ENCODE data around the gene IQCH.
"Not testable (repeated sequence)": the region's sequence is repeated elsewhere in the genome, so short reads cannot be mapped to it uniquely, and the experiment has no call there.

IQCH gene

DNA sequence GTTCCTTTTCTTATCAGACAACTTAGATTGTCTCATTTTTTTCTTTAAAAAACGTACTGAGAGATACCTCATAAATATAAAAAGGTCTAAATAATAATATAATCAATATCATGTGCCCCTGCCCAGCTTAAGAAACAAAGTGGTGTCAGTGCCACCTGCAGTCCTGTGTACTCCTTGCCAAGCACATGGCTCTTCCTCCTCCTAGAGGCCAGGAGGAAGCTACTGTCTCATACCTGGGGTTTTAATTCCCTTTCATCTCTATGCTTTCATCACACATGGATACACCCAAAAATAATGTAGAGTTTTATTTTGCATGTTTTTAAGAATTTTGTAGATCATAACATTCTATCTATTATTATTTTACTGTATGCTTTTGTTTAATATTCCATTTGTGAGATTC is 167.7 kb downstream of the IQCH start:
- in situ Hi-C loops (cut with MboI; ENCODE audit: low sequenced_read_pairs) = no loop called here

DNA sequence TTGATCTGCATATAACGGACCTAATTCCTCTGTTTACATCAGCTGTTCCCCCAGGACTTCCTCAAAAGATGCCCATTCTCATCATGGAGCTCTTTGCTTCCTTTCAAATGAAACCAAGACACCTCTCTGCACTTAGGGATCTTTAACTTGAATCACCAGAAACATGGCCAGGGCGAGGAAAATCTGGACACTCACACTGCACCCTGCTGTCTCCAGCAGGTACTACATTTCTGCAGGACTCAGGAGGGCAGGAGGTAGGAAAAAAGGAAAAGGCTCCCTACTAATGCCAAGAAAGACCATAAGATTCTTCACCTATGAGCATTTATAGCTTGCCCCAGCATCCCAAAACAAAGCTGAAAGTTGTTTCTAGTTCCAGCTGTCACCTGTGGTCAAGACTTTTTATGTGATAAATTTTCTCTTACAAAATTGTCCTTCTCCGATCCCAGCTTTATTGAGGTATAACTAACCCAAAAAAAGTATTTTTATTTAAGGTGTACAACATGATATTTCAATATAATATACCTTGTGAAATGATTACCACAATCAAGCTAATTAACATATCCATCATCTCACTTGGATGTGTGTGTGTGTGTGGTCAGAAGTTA is 179.0 kb downstream of the IQCH start:
- in situ Hi-C loops (cut with MboI; ENCODE audit: low sequenced_read_pairs) = no loop called here

DNA sequence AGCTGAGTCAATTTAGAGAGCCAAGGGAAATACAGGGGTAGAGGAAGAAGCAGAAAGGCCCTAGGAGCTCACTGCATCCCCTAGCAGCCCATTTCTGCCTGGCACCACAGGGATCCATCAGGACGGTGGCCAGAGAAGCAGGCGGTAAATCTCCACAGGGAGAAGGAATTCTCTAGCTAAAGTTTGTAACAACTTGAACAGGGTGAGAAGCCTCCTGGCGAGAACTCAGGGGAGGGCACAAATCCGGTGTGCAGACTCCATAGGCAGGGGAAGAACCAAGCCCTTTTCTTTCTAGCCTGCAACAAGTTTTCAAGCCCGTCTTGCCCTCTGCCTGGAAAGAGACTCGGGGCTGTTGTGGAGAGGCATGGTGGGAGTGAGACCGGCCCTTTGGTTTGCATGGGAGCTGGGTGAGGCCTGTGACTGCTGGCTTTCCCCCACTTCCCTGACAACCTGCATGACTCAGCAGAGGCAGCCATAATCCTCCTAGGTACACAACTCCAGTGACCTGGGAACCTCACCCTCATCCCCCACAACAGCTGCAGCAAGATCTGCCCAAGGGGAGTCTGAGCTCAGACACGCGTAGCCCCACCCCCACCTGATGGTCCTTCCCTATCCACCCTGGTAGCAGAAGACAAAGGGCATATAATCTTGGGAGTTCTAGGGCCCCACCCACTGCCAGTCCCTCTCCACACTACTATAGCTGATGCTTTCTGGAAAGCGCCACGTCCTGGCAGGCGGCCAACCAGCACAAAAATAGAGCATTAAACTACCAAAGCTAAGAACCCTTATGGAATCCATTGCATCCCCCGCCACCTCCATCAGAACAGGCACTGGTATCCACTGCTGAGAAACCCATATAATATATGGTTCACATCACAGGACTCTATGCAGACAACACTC is 182.0 kb downstream of the IQCH start:
- in situ Hi-C loops (cut with MboI; ENCODE audit: low sequenced_read_pairs) = not testable (repeated sequence)

DNA sequence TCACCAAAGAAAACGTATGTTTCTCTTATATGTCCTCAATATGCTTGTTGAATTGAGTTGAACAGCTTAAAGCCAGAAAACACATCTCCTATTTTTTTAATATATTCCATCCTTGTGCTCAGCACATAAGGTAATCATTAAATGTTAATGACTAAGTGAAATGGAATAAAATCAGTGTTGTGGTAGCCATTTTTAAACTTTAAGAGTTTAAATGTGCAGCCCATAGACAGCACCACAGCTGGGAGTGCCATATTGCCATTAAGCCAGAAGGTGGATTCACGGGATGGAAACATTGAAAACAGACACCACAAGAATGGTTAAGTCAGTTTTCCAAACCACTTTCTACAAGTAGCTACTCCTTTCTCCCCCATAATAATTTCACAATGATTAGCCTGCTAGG is 189.5 kb downstream of the IQCH start:
- in situ Hi-C loops (cut with MboI; ENCODE audit: low sequenced_read_pairs) = no loop called here

DNA sequence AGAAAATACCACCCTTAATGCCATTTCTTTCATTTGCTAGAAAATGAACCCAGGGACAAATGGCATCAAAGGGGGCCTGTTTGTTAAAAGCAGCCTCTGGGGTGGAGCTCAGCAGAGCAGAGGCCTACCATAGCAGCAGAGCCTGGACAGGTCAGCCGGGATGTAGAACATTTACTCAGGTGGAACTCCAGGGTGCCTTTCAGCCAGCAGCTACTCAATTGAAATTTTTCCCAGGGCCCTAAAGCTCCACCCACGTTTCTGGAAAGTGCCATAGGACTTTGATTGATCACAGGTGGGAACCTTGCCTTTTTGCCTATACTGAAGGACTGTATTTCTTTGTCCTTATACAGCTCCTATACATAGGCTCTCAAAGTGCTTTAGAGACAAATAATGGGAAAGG is 191.9 kb downstream of the IQCH start:
- in situ Hi-C loops (cut with MboI; ENCODE audit: low sequenced_read_pairs) = no loop called here

DNA sequence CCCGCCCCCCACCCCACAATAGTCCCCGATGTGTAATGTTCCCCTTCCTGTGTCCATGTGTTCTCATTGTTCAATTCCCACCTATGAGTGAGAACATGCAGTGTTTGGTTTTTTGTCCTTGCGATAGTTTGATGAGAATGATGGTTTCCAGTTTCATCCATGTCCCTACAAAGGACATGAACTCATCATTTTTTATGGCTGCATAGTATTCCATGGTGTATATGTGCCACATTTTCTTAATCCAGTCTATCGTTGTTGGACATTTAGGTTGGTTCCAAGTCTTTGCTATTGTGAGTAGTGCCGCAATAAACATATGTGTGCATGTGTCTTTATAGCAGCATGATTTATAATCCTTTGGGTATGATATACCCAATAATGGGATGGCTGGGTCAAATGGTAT is 193.8 kb downstream of the IQCH start:
- in situ Hi-C loops (cut with MboI; ENCODE audit: low sequenced_read_pairs) = not testable (repeated sequence)

DNA sequence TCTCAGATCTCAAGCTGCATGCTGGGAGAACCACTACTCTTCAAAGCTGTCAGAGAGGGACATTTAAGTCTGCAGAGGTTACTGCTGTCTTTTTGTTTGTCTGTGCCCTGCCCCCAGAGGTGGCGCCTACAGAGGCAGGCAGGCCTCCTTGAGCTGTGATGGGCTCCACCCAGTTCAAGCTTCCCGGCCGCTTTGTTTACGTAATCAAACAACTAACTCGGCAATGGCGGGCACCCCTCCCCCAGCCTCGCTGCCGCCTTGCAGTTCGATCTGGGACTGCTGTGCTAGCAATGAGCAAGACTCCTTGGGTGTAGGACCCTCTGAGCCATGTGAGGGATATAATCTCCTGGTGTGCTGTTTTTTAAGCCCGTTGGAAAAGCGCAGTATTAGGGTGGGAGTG is 199.1 kb downstream of the IQCH start:
- in situ Hi-C loops (cut with MboI; ENCODE audit: low sequenced_read_pairs) = not testable (repeated sequence)

DNA sequence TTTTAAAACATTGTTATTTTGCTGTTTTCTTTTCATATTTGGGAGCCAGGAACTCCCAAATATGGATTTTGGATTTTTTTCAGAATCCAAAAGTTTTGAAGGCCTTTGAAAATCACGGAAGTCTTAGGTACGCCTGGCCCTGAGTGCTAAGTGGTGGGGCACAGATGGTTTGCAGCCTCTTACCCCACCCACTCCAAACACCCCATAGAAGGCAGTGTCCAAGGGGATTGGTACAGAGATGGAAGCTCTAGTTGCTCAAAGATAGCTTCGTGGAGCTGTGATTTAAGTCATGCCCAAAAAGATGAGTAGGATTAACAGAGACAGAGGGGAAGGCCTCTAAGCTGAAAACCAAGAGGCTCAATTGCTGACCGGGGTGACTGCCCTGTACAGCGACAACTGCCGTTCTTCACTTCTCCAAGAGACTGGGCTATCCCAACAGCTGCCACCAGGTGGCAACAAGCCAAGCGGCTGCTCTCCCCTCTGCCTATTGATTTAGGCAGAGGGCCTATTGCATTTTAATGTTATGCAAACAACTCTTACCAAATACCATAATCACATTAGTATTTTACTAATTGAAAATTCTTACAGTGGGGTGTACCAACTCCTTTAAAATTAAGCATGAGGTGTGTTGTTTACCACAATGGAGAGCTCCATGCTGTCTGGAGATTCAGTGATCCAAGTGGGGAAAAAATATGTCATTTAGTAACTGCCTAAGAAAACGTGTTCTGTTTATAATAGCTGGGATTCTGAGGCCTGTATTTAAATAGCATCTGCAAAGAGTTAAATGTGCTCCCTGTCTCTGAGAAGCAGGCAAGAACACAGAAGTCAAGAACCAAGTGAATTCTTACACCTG is 202.3 kb downstream of the IQCH start:
- in situ Hi-C loops (cut with MboI; ENCODE audit: low sequenced_read_pairs) = no loop called here

DNA sequence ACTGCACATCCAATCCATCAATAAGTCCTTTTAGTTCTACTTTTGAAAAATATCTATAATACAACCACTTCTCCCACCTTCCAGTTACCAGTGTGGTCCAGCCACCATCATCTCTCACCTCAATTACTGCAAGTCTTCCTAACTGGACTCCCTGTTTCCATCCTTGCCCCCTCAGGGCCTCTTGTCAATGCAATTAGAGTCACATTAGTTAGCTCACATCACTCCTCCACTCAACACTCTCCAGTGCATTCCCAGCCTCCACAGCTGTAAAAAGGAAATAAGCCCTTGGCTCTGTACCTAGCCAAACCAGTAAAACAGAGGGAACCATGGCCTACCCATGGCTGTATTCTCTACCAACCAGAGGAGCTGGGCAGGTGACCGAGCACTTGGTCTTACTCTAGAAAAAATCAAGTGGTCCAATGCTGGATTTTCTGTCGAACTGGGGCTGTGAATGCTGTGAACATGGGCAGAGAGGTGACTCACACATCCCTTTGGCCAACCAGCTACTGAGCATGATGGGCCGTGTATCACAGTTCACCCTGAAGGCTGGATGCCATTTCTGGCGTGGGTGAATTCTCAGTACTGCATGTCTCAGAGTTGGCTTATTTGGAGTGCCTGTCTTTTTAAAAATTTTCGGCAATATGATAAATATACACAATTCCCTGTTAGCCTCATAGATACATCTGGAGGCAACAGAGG is 203.9 kb downstream of the IQCH start:
- in situ Hi-C loops (cut with MboI; ENCODE audit: low sequenced_read_pairs) = no loop called here

DNA sequence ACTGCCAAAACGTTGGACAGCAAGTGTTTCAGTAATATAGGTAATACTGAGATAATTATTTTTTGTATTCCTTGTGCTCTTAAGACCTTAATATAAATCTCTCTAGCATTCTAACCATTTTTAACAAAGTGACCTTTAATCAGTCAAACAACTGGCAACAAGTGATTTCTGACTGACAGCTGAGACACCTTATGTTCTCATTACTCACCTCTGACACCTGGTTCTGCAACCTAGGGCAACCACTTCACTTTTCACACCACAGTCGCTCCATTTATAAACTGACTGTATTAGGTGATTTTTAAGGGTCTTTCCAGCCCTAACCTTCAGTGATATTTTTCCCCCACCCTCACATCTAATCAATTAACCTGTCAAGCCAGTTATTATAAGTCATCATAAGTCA is 205.9 kb downstream of the IQCH start:
- in situ Hi-C loops (cut with MboI; ENCODE audit: low sequenced_read_pairs) = no loop called here

DNA sequence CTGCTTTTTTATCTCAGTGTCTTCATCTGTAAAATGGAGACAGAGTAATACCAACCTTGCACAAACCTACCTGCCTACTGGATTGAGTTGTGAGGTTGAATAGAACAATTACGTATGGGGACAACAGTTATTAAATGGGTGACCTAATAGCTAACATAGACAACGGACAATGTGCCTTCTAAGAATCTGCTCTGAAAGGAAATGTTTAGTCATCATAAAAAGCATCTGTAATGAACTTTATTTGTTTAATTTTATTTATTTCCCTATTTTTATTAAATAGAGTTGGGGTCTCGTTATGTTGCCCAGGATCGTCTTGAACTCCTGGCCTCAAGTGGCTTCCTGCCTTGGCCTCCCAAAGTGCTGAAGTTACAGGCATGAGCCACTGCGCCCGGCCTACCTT is 207.1 kb downstream of the IQCH start:
- in situ Hi-C loops (cut with MboI; ENCODE audit: low sequenced_read_pairs) = no loop called here

DNA sequence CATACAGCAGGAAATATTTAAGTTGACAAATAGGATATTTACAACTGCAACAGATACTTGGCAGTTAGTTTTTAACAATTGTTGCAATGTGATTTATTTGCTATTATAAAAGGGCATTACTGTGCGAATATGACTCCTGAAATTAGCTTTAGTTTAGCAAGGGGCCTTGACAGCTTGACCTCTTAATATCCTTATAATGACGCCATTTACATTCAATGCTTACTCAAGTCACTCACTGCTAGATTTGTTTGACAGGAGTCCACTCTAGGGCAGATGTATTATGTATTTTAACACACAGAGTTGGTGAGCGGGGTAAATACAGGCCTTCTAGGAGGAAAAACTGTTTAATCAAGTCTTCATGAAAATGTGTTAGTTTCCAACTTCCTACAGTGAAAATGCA is 208.3 kb downstream of the IQCH start:
- in situ Hi-C loops (cut with MboI; ENCODE audit: low sequenced_read_pairs) = no loop called here

DNA sequence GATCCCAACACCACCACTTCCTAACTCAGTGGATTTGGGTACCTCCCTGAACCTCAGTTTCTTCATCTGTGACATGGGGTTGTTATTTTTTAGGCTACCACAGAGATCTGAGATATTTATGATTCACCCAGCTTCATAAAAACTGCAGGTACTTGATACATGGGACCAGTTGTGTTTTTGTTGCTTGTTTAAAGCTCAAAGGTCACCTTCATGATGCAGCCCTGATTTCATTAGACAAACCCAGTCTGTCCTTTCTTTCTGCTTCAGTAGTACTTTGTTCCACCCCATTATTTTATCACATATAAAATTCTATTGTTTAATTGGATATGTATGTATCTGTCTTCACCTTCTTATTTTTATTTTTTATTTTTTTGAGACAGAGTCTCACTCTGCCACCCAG is 208.9 kb downstream of the IQCH start:
- in situ Hi-C loops (cut with MboI; ENCODE audit: low sequenced_read_pairs) = no loop called here

DNA sequence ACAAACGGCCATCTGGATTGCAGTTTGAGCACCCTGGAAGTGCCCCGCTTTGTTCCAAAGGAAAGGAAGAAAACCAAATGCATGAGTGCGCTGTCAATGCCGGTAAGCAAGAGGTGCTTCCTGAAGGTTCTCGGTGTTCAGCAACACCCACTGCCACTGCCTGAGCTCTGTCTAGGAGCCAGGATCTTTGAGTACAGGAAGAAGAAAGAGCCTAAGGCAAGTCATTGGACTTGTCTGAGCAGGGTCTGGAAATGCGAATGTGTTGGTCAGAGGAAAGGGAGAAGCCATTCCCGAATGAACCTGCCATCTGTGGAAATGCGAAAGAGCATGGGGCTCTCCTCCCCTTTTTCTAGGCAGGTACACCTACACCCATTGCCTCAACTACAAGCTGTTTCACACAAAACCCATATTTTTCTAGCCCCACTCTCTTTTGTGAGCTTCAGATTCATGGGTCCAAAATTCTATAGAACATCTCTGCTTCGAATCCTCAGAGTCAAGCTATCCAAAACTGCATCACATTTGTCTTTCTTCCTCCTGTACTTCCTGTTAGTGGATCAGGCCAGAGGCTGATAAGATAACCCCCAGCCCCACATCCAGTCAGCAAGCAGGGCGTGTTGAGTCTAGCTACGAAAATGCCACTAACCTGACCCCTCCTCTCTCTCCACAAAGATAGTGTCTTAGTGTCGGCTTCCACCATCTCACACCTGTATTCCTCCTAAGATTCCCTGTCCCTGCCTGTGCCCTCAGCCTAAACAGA is 210.8 kb downstream of the IQCH start:
- in situ Hi-C loops (cut with MboI; ENCODE audit: low sequenced_read_pairs) = no loop called here

DNA sequence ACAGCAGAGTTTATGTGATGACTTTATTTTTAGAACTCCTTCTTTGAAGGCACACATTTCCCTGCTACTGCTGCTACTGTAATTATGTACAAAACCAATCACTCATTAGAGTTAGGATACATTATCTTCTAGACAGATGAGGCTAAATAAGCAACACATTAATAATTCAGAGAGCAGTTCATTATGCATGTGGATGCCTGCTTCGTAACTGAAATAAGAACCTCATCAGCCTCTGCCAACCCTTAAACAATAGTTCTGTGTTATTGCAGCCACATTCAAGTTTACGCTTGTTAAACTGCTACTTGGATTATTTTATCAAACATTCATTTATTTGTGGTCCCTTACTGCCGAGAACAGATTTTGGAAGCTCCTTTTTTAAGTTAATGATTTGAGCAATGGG is 213.8 kb downstream of the IQCH start:
- in situ Hi-C loops (cut with MboI; ENCODE audit: low sequenced_read_pairs) = no loop called here

DNA sequence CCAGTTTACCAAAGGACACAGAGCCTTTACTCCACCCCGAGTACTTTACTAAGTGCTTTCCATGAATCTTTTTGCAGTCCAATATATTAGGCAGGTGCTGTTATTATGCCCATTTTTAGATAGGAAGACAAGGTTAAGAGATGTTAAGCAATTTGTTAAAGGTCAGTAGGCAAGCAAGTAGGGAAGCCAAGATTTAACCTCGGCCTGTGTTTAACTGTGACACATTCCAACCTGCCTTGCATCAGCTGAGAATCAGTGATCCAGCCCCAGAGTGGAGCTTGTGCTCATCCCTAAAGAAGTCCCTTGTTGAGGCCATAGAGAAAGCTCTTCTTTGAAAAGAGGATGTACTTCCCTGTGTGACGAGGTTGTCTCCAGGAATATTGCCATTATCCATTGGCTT is 215.1 kb downstream of the IQCH start:
- in situ Hi-C loops (cut with MboI; ENCODE audit: low sequenced_read_pairs) = no loop called here

DNA sequence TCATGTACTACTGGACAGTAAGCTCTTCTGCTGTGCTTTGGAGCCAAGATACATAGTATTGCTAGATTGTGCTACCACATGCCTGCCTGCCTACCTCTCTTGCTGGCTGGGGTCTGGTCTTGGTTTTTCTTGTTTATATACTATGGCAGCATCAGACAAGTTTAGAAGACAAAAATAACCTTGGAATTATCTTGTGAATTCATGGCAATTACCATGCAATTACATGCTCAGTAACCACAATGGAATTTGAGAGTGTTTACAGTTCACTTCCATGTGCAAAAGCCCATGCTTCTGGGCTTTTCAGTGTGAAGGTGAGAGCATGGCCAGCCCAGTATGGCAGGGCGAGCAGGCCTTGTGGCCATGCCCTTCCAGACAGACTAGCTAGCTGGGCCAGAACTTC is 218.4 kb downstream of the IQCH start:
- in situ Hi-C loops (cut with MboI; ENCODE audit: low sequenced_read_pairs) = no loop called here

DNA sequence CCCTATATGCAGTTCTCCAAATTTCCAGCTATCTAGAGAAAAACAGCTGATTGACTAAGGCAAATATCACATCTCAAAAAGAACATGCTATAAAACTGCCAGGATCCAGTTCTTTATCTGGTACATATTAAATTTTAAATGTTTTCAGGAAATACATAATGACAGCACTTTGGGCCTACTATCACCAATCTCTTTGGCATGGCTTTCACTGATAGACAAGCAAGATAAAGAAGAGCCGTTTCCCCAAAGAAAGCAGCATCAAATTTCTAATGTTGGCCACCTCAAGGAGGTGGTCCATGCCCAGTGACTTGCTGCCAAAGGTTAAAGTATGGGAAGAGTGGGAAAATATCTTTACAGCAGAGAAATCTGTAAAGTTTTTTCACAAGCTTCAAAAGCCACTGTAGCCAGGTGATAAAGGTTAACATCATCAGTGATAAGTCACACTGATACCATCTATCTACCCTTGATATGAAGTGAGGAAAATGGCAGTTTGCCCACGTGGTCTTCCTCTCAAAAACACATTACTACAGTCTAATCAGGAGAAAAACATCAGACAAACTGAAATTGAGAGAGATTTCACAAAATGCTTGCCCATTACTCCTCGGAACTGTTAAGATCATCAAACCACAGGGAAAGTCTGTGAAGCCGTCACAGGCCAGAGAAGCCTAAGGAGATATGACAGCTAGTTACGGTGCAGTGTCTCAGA is 220.0 kb downstream of the IQCH start:
- in situ Hi-C loops (cut with MboI; ENCODE audit: low sequenced_read_pairs) = no loop called here

DNA sequence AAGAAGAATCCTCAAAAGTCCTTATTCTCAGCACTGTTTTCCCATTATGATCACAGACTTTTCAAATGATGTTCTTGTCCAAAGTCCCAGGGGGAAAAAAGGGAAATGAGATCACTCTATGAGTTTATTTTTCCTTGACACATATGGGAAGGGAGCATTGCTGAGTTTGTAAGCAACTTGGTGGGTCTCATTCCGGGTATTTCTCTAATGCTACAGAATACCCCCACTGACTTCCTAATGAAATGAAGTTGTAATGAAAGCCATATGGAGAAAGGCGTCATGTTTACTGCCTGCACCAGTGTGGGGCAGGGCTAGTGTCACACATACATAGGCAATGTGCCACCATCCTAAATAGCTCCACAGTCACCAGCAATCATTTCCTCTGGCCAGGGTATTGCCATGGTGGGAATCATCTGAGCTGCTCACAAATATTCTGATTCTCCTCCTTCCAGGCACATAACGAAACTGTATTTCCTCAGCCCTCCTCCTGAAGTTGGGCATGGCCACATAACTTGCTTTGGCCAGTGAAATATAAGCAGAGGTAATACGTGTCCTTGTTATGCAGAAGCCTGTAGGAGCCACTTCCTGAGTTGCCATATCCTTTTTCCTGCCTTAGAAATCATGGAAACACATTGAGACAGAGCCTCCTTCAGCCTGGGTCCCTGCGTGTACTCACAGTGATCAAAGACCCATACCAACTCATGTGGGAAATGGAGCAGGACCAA is 225.4 kb downstream of the IQCH start:
- in situ Hi-C loops (cut with MboI; ENCODE audit: low sequenced_read_pairs) = no loop called here
